Fibroblast of mammary gland (primary cell): ENCODE measurements around the gene TOPORS.

ENCODE experiments used
- DNase-seq: peaks from one replicate; pipeline ENCODE4 v3.0.0-alpha.2; 2010; ENCODE audit warnings: low read depth
- H3K4me3 ChIP-seq: 2 replicates; pipeline ENCODE4 v1.5.1; 2011; ENCODE audit warnings: low read depth, mild to moderate bottlenecking, low read length, moderate library complexity; ENCODE audit not compliant: control insufficient read depth
- TF ChIP-seq, protein P1 (sequence below): conservative IDR thresholded peaks from 2 replicates; pipeline ENCODE4 v1.5.1; 2011; ENCODE audit warnings: low read depth, low read length, inconsistent platforms; ENCODE audit not compliant: control insufficient read depth, insufficient read depth

TOPORS gene

DNA sequence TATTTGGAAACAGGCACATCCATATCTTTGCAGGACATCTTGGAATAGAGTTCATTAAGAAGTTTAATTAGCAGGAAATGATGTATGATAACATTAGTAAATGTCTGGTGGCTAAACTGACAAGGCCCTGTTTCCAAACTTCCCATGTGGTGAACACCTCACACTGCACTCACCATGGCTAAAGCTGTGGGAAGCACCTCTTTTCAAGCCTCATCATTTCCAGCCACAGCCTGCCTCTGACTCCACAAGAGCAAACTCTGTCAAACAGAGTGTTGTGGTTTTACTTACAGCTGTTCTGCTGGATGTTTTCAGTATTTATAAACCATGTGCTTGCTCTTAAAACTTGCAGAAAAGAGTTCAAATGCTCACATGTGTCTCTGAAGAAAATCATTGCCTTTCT lies 35.5 kb upstream of the TOPORS start:
- TF ChIP-seq, protein P1, sequence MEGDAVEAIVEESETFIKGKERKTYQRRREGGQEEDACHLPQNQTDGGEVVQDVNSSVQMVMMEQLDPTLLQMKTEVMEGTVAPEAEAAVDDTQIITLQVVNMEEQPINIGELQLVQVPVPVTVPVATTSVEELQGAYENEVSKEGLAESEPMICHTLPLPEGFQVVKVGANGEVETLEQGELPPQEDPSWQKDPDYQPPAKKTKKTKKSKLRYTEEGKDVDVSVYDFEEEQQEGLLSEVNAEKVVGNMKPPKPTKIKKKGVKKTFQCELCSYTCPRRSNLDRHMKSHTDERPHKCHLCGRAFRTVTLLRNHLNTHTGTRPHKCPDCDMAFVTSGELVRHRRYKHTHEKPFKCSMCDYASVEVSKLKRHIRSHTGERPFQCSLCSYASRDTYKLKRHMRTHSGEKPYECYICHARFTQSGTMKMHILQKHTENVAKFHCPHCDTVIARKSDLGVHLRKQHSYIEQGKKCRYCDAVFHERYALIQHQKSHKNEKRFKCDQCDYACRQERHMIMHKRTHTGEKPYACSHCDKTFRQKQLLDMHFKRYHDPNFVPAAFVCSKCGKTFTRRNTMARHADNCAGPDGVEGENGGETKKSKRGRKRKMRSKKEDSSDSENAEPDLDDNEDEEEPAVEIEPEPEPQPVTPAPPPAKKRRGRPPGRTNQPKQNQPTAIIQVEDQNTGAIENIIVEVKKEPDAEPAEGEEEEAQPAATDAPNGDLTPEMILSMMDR = no peak
- no peak overlapping the region for H3K4me3 ChIP-seq
- DNase-seq = peak; percentile 38

GRCh38 chr9:32584784-32585183 lies 32.4 kb upstream of the TOPORS start:
- DNase-seq = no peak
- H3K4me3 ChIP-seq = no peak overlapping the region
- TF ChIP-seq, protein P1 = no peak

GRCh38 chr9:32581512-32582143 lies 29.2 kb upstream of the TOPORS start:
- peak; percentile 76 for DNase-seq
- TF ChIP-seq, protein P1 = peak; percentile 68
- H3K4me3 ChIP-seq = no peak overlapping the region

DNA sequence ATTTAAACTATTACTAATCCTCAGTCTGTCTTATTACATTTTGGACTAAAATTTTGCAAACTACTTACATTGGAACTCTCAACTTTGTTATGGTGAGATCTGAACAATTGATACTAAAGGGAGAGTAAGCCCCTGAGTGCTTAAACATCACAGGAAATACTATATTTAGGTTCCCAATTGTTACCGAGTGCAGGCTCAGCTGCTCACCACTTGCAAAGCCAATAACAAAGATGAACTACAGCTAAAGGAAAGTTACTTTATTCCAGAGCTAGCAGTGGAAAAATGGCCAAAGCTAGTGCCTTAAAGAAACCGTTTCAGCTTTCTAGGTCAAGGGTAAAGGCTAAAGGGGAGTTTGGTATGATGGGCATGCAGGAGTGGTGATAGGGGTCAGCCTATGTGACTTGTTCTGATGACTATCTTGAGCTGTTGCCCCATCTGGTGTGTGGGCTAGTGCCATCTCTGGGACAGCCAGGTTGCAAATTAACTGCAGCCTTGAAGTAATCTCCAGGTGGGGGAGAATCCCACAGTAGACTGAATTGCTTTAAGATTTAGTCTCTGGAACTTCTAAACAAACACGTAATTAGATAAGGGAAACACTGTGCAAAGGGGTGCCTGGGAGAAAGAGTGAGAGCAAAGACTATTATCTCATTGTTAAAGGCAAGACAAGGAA lies 28.4 kb upstream of the TOPORS start:
- DNase-seq = no peak
- H3K4me3 ChIP-seq = no peak overlapping the region
- TF ChIP-seq, protein P1 = no peak

GRCh38 chr9:32579706-32580331 lies 27.4 kb upstream of the TOPORS start:
- no peak overlapping the region for H3K4me3 ChIP-seq
- TF ChIP-seq, protein P1 = peak; percentile 97
- DNase-seq = peak; percentile 64

GRCh38 chr9:32578976-32579375 lies 26.6 kb upstream of the TOPORS start:
- no peak overlapping the region for H3K4me3 ChIP-seq
- DNase-seq = no peak
- TF ChIP-seq, protein P1 = no peak

DNA sequence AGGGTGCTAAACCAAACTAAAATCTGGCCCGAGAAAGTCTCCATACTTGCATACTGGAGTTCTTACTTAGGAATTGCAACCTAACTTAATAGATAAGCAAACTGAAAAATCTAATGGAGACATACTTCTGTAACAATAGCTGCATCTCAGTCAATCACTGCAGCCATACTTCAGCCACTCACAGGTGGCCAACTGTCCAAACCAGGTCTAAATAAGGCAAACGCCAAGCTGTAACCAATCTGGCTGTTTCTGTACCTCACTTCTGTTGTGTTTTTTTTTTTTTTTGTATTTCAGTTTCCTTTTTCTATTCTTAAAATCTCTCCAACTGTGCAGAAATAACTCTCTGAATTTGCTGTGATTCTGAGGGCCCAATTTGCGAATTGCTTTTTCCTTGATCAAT lies 24.9 kb upstream of the TOPORS start:
- TF ChIP-seq, protein P1 = no peak
- no peak for DNase-seq
- H3K4me3 ChIP-seq = no peak overlapping the region
